LNCAP (cell line): ENCODE measurements around the gene CPLANE2.

Experiments used
- CTCF ChIP-seq: fragments of 450-650 bp; IDR thresholded peaks from 2 replicates; pipeline ENCODE4 v1.5.1; 2017; ENCODE audit warnings: mild to moderate bottlenecking

The CPLANE2 gene

GRCh38 chr1:16236511-16237342, at the start of gene CPLANE2:
Gene CPLANE2, minus strand, starts transcription at chr1:16237183. Its CDS starts 441 bp downstream, at chr1:16236742.
- TF ChIP-seq CTCF: no peak

DNA sequence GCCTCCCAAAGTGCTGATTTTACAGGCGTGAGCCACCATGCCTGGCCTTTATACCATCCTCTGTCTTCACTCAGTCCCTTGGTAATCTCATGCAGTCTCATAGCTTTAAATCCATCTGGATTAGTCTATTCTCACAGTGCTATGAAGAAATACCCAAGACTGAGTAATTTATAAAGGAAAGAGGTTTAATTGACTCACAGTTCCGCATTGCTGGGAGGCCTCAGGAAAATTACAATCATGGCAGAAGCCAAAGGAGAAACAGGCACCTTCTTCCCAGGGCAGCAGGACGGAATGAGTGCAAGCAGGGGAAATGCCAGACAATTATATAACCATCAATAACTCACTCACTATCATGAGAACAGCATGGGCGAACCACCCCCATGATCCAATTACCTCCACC, 49.1 kb upstream of the CPLANE2 start:
- TF ChIP-seq CTCF: no peak

DNA sequence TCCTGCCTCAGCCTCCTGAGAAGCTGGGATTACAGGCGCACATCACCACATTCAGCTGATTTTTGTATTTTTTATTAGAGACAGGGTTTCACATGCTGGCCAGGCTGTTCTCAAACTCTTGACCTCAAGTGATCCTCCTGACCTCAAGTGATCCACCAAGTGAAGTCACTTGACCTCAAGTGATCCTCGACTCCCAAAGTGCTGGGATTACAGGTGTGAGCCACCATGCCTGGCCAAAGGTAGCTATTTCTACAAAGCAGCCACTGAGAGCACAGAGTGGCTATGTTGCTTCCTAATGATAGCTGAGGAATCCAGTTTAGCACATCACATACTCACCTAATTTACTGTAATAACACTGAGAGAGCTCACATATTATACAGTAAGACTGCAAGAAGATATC, 44.8 kb upstream of the CPLANE2 start:
- TF ChIP-seq CTCF: no peak

GRCh38 chr1:16279186-16279585, 42.2 kb upstream of the CPLANE2 start:
- no peak for TF ChIP-seq CTCF

- no peak for TF ChIP-seq CTCF
Measured at GRCh38 chr1:16276302-16277030, 39.5 kb upstream of the CPLANE2 start.

- no peak for TF ChIP-seq CTCF
Measured at GRCh38 chr1:16275591-16275990, 38.6 kb upstream of the CPLANE2 start.

GRCh38 chr1:16267690-16268180, 30.8 kb upstream of the CPLANE2 start:
- no peak for TF ChIP-seq CTCF
